Colon (tissue), 2 donors: ENCODE data around the gene CHRNA4.

ENCODE experiments used
- FAIRE-seq: peaks from 2 replicates; lab custom pipeline; 2012; peaks lifted over from hg19 to GRCh38; lab: Jason Lieb, UNC
- donor health status: control.
- donor health status: control.

Gene CHRNA4

GRCh38 chr20:63360850-63361518 is at the start of gene CHRNA4:
TSS of gene CHRNA4 (minus strand) at chr20:63361349. CDS start at chr20:63361165, 184 bp downstream.
- no peak for FAIRE-seq

- no peak for FAIRE-seq
Measured at GRCh38 chr20:63409834-63410435, 48.8 kb upstream of the CHRNA4 start.

DNA sequence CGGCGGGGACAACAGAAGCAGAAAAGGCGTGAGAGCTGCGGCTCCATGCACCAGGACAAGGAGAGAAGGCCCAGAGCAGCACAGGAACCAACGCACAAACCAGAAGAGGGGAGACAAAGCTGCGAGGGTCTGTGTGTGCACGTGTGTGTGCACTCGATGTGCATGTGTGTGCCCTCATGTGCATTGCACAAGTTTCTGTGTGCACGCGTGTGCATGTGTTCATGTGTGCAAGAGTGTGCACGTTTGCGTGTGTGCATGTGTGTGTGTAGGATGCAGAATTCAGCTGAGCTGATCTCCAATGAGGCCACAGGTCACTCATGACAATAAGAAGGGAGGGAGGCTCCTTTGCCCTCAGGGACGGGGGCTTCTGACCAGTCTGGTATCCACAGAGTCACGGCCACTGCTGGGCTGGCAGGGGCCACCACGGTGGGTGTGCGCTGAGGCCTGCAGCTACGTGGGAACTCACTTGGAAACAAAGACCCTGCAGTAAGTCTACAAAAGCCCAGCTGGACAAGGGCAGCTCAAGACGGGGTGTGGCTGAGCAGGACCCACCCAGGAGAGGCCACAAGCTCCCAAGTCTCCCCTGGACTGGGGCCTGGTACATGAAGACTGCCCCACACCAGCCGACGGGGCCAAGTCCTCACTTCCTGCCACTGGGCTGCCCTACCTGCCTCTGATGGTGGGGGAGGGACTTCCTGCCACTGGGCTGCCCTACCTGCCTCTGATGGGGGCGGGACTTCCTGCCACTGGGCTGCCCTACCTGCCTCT is 48.1 kb upstream of the CHRNA4 start:
- FAIRE-seq = no peak

DNA sequence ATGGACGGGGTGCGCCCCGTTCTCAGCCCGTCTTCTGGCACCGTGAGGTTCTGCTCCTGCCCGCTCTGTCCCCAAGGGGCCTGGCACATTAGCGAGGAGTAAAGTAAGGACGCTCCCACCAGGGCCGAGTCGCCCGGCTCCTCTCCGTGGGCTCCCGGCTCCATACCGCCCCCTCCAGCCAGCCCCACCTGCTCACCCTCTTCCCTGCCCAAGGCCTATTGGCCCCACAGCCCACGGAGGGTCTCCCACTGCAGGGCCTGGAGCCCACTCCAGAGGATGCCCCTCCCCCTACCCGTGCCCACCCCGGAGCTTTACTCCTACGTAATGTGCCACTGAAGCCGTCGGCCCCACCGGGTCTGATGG is 47.5 kb upstream of the CHRNA4 start:
- no peak for FAIRE-seq

DNA sequence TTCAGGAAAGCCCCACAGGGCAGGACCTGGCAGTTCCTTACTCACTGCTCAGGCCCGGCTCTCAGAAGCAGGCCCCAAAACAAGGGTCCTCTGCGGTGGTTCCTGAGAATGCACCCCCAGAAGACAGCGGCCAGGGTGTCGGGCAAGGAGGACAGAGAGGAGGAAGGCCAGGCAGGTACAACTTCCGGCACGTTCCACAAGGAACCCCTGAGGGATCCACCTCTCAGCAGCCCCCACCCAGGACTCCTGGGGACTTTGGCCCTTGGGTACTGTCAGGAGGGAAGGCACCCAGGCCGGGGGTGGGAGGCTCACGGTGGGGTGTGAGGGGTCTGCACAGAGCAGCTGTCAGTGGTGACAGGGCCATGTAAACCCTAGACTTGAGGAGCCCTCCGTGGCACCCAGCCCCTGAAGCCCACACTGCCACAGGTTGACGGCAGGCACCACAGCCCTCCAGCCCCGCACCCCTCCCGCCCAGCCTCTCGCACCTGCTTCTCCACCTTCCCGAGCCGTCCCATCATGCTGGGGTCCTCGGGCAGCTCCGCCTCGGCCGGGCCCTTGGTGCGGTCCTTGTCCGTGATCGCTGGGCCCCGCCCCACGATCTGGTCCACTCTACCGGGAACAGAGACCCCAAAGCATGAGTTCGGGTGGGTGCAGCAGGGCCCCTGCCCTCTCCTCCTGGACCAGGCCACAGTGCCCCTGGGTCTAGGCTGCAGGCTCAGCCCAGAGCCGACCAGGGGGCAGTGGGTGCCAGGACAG is 47.0 kb upstream of the CHRNA4 start:
- no peak for FAIRE-seq

GRCh38 chr20:63406617-63407245 is 45.6 kb upstream of the CHRNA4 start:
- FAIRE-seq = no peak

DNA sequence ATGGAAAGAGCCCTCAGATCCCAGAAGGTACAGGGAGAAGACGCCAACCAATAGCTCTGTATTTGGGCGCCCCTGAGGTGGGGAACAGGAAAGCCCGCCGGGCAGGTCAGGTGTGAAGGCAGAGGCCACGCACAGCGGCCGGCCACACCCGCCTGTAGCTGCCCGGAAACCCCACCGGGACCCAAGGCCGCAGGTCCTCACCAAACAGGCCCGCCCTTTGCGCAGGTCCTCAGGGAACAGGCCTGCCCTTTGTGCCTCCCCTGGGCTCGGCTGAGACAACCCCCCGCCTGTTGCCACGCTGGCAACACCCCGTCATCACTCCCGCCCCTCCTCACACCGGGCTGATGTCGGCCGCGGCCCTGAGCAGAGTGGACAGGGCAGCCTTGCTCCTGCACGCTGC is 44.9 kb upstream of the CHRNA4 start:
- FAIRE-seq = no peak

DNA sequence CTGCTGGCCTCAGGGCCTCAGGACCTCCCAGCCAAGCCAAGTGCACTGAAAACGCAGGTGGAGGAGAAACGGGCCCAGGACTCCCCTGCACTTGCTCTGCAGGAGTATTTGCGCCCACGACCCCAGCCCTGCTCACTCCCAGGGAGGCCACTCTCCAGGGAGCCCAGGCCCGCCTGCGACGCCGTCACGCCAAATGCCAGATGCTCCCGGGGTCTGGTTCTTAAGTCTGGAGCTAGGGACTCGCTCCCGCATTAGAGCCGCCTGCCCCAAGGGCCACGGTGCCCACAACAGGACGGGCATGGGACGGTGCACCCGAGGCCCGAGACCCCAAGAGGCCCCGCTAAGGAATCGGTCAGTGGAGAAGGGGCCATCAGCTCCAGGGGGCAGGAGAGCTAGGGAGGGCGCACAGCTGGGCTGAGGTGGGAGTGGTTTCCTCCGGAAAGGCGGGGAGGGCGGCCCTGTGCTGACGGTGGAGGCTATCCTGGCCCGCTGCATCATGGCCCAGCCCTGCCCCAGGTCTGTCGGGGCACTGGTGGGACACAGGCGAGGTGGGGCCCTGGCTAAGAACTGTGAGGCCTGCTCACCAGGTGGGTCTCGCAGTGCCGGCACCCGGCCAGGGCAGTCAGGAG is 44.1 kb upstream of the CHRNA4 start:
- no peak for FAIRE-seq

DNA sequence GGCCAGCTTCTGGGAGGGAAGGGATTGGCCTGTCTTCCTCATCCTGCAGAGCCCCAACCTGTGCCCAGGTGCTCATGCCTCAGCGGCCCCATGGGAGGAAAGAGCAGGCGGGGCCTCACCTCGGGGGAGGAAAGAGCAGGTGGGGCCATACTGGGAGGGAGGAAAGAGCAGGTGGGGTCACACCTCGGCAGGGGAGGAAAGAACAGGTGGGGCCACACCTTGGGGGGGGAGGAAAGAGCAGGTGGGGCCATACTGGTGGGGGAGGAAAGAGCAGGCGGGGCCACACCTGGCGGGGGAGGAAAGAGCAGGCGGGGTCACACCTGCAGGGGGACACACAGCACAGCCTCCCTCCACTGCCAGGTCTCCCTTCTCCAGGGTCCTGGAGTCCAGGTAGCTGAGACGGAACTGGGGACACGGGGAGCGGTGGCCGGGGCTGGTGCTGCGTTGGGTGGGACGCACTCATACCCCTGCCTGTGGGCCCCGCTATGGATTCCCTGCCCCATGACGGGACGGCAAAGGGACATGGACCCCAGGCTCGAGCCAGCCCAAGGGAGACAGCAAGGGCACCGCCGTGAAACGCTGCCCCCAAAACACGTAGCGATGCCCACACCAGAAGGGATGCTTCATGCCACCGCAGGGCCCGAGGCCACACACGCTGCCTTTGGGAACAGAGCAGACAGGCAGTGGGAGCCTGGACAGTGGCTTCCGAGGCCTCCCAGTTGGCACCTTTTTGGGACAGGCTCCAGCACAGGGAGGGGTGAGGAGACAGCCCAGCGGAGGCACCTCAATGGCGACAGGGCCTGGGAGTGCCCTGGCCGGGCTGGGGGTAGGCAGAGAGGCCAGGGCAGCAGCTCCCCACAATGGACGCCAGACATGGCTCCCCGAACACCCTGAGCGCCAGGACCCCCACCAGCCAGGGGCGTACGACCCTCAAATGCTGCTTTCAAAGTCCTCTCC is 43.3 kb upstream of the CHRNA4 start:
- FAIRE-seq = no peak

- FAIRE-seq = no peak
Measured at GRCh38 chr20:63403403-63404105, 42.4 kb upstream of the CHRNA4 start.

DNA sequence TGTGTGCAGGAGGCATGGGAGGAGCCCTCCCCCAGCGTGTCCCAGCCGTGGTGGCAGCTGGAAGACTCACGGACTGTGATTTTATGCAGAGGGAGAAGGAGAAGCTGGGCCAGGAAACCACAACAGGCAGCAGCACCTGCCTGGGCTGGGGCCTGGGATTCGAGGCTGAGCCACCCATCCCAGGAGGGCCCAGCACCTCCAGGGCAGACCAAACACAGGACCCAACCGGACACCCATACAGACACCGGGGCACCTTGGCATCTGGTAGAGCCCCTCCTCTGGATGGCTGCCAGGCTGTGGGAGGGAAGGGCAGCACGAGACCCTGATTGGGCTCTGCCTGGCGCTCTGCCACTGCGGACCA is 41.7 kb upstream of the CHRNA4 start:
- FAIRE-seq = no peak

DNA sequence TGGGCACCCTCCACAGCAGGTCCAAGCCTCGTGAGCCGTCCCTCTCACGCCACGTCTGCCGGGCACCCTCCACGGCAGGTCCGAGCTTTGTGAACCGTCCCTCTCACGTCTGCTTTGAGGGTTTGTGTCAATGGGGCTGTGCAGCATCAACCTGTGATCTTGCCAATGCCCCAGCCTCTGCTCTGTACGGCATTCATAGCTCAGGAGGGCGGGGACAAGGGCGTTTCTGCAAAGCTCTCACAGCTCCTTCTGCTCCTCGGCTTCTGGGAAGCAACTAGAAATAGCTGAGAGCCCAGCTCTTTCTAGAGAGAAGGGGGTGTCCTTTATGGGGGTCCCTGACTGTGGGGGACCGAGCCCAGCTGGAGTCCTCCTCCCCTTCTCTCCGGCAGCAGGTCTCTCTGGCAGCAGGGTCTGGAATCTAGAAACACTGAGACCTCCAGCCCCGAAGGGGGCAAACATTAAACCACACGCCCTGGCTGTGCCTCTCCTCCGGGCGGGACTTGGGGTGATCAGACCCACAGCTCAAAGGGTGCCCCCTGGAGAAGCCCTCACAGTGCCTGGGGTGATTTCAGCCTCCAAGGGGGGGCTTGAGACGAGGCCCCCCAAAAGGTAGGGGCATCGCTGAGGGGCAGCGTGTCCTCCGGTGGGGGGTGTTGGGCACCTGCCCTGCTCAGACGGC is 41.2 kb upstream of the CHRNA4 start:
- FAIRE-seq = no peak

DNA sequence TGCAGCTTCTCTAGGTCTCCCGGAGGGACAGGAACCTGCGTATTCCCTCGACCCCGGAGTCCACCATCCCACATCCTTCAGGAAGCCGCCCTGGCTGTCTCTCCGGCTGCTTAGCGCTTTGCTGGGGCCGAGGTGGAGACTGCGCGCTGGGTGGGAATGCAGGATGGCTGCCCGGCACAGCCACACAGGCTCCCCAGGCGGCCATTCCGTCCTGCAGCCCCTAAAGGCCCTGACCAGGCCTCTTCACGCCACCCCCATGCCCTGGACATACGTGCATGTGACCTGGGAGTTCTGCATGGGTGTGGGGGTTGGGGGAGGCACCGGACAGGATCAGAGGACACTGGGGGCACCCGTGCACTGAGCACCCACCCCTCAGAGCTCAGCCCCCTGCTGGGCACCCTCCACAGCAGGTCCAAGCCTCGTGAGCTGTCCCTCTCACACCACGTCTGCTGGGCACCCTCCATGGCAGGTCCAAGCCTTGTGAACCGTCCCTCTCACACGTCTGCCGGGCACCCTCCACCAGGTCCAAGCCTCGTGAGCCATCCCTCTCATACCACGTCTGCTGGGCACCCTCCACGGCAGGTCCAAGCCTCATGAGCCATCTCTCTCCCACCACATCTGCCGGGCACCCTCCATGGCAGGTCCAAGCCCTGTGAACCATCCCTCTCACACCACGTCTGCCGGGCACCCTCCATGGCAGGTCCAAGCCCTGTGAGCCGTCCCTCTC is 40.4 kb upstream of the CHRNA4 start:
- no peak for FAIRE-seq

DNA sequence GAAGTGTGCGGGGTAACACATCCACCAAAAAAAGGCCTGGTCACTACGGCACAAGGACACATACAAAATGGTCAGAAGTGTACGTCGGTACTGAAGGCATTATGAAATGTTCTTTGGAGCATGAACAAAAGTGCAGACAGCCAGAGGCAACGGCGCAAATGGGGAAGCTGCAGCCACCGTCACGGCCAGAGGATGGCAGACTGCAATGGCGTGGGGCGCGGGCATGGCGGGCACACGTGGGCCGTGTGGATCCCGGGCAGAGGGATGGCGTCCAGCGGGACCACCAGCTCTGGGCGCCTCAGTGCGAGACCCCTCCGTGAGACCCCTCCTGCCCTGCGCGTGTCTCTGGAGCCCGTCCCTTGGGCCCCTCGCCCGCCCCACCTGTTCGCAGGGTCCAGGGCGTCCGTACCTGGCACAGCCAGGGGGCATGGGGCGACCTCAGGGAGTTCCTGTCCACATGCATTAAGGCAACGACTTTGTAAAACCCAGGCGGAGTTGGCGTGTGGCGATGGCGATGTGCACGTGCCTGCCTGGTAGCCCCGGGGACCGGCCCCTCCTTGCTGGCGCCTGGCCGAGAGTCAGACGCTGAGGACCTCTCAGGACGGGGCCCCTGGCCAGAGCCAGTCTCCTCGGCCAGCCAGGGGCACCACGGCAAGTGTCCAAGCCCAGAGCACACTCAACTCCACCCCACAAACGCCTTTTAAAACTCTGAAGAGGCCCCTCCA is 39.5 kb upstream of the CHRNA4 start:
- FAIRE-seq = no peak

DNA sequence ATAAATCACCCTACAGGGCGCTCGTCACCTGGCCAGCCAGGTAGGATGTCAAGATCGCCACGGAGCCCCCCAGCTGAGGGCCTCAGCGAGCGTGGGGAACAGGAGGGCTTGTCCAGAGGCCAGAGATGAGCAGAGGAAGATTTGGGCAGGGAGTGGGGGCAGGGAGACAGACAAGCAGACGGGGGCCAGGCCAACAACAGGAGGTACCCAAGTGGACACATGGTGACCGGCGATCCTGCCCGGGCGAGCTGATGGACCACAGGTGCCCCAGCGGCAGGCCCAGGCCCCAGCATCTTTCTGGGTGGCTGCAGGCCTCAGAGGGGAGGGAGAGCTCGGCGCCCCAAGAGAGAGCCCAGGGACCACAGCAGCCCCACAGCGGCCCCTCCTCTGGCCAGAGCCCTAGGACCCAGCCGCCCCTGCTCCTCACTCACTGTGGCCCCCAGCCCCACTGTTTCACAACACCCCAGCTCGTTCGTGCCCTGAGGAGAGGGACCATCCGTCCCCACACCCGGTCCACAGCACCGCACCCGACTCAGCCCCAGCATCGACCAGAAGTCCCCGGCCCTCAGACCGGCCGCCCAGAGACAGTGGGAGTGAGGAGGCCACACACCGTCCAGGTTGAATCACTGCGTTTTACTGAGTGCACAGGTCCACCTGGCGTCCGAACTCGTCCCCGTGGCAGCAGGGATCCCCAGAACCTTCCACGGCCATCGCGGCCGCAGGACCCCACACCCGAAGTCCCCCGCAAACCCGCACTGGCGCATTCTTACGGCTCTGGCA is 38.6 kb upstream of the CHRNA4 start:
- FAIRE-seq = no peak

DNA sequence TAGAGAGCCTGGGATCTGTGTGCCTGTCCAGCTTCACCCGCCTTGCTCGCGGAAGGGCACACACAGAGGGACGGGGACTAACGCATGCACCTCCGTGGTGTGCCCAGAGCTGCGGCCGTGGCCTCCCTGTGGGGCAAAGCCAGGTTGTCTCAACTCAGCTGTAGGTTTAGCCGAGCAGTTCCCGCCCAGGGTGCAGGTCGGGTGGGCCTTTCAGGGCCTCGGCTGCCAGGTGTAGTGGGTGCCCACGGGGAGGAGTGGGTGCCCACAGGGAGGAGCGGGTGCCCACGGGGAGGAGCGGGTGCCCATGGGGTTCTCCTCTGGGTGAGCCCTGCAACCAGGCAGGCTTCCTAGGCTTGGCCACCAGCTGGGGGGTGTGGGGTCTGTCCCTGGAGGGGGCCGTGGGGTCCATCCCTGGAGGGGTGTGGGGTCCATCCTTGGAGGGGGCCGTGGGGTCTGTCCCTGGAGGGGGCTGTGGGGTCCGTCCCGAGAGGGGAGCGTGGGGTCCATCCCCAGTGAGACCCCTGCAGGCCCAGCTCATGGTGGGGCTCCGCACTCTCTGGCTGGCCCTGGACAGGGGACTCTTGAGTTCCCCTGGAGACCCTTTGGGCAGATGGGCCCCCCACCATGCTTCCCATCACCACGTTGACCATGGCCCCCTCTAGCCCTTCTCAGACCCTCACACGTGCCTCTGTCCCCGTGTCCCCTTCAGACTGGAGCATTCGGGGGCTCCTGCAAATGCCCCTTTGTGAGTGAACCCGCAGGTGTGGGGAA is 37.8 kb upstream of the CHRNA4 start:
- no peak for FAIRE-seq
